Activated CD4-positive, alpha-beta T cell treated with anti-CD3 and anti-CD28 coated beads, Interleukin-2, Interleukin-6, amounts not matched to agents 100 ng/mL and 50 ng/mL, durations not matched to agents 16 hours and 8 hours (primary cell): ENCODE results near the gene COA4.

Experiments
- DNase-seq: peaks from one replicate; pipeline ENCODE4 v3.0.0-alpha.2; 2020

COA4 gene

DNA sequence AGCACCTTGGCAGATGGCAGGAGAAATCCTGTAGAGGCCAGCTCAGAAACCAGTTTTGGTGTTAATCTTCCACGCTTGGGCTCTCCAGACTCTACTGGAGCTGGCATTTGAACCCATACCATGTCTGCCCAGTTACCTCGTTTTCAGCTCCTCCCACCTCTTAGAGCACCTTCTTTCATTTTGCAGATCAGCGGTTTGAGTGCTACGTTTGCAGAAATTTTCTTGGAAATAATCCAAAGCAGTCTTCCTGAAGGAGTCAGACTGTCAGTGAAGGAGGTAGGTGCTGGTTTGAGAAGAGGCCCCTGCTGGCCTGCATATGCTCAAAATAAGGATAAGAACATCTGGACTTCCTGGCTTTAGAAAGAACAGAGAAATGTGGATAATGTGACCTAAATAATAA lies 13.7 kb downstream of the COA4 start:
- no peak for DNase-seq

DNA sequence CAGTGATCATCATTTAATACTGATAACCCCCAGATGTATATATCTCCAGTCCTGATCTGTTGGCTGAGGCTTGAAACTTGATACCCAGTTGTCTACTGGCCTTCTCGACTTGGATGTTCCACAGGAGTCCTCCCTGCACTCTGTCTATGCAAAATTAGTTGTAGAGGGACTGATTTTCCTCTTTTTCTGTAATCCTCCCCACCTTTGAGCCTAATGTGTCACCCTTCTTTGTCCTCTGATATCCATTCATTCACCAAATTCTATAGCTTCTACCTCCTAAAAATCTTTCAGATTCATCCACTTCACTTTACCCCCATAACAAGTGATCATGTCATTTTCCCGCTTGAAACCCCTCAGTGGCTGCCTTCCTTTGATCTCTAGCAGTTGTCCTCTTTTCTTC lies 16.4 kb downstream of the COA4 start:
- no peak for DNase-seq

DNA sequence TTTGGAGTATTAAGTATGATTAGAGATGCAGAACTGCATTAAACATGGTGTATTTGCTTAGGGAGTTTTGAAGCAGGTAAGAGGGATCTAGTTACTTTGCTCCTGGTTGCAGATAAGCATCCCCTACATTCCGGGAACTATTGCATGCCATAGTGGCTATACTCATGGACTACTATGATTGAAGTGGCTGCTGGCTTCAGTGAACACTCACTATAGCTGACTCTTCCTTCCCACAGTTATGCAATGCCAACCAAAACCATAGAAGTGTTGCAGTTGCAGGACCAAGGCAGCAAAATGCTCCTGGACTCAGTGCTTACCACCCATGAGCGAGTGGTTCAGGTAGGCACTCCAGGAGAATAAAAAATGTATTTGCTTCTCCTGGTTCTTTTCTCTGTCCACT lies 17.0 kb downstream of the COA4 start:
- DNase-seq: no peak

DNA sequence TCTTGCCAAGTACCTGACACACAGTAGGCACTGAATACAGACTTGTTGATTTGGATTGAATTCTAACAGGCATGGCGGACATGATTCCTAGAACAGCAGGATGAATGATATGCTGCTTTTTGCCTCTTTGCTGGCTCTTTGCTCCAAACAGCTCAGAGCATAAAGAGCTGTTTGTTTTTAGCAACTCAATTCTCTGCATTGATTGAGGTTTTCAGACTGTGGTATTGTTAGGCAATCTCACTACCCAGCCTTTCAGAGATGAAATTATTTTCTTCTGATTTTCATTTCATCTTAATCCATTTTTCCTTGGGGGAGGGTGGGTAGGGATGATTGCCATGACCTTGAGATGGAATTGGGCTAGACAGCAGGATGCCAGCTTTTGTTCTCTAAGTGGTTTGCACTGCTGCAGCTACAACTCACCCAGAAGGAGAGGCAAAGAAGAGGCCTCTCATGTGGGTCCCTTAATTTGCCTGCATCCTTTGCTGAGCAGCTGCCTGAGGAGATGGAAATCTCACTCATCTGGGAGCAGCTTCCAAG lies 20.5 kb downstream of the COA4 start:
- DNase-seq: no peak

DNA sequence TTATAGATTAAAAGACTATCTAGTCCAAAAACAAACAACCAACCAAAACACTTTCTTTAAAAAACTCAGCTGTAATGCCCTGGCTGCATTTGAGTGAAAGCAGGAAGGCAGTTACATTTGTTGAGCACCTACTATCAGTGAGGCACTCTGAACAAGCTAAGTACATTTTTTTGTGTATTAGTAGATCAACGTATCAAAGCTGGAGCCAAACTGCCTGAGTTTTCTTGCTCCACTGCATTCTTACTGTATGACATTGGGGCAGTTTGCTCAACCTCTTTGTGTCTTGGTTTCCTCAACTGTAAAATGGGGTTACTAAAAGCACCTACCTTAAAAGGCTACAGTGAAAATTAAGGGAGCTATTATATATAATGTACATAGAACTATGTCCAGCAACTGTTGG lies 22.0 kb downstream of the COA4 start:
- DNase-seq: no peak

DNA sequence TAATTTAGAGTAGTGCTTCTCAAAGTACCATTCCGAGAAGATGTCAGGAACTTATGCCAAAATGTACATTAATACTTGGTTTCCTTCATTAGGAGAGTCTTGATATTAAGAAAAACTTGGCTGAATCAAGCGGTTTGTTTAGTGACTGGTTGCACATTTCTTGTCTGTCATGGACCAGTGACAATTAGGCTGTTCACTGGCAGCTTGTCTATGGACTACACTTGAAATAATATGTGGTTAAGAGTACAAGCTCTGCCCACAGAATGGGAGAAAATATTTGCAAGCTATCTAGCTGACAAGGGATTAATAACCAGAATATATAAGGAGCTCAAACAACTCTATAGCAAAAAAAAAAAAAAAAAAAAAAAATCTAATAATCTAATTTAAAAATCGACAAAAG lies 24.6 kb downstream of the COA4 start:
- no peak for DNase-seq

DNA sequence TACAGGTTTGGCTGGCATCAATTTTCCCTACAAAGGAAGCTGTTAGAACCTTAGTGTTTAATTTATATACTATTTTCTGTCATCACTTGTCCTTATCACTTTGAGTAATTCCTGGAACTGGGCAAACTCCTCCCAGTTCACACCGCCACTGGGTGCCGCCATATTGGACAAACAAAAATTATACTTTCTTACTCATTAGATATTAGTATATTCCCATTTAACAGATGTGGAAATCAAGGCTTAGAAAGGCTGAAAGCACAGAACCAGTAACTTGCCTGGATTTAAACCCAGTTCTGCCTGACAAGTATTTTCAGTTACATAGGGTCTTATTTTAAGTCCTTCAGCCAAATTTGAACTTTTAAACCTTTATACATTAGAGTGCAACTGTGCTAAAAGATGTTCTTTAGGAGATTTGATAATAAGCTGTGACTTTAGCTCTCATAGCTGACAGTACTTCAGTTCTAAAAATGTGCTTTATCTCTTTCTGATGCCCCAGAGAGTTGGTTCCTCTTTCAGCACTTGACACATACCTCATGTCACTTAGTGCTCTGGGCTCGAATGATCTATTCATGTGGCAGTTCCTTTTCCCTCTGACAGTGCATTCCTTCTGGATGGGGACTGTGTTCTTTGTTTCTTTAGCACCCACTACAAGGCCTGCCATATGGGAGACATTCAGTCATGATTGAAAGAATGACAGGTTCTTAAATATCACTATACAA lies 25.4 kb downstream of the COA4 start:
- no peak for DNase-seq

DNA sequence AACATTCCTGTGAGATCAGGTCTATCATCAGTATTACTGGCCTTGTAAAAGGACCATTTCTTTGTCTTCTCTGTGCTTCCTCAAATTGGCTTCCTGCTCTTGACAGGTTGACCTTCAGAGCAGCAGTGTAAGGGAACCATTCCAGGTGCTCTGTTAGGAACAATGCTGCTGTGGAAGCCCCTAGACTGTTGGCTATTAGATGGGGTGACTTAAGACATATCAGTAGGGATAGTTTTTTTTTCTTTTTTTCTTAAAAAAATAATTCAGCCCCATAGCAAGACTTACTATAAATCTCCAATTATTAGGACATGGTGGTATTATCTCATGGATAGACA lies 37.6 kb downstream of the COA4 start:
- no peak for DNase-seq

DNA sequence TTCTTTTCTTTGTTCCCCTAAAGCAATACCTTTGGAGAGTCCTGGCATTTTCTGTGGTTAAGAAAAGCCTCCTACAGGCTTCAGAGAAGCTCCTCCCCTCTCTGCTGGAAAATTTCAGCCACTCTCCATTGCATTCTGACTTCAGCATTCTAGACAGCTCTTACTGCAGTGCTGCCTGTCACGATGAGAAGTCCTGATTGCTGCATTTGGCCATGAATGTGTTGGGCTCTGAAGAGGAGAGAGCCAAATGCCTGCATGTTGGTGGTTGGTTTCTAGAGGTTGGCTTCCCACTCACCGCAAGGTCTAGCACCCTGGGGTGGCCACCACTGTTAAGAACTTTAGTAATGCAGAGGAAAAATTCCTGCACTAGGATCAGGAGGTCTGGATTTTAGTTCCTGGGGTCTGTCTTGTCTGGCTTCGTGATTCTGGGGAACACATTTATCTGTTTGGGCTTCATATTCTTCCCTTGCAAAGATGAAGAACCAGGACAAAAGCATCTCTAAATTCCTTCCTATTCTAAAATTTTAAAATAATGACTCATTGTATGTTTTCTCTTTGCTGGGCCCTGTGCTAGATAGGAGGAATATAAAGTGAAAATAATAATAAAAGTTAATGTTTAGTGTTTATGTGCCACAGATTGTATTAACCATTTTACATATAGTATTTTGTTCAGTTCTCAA lies 38.1 kb downstream of the COA4 start:
- DNase-seq: no peak

DNA sequence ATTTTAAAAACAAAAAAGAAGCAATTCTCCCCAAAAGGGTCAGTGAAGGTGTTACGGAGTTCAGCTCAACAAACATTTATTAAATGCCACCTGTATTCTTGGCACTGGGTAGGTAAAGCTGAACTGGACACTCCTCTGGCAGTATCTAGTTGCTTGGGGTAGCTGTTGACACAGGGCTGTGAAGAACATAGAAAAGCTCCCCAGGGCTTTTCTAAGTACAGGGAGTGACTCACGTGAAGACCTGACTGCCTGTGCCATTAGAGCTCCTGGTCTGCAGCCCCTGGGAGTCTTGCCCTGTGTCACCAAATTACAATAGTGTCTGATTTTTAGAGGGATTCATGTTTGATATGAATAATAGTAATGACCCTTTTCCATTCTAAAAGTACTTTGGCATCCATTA lies 43.6 kb downstream of the COA4 start:
- DNase-seq: no peak

DNA sequence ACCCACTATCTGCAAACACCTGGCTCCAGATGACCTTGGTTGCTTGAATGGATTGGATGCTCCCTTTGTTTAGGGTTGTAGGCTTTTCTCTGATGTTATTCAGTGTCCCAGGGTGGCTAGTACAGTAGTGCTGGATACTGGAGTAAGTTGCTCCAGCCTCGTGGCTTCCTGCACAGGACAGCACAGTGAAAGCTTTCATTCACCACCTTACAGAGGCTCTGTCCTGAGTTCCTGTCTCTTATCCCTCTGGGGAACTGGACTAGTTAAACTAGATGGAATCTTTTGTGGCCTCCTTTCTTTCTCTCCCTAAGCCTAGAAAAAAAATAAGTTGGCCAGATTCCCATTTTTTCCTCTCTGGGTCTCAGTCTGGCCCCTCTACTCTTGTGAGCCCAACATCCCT lies 46.4 kb downstream of the COA4 start:
- DNase-seq: no peak
